Parathyroid adenoma (tissue), 2 donors: ENCODE data around the gene LRRC4C.

Source experiments
- H2AFZ ChIP-seq: fragments of 300-600 bp; sonication (generic); one replicate; pipeline ENCODE4 v1.7.0; 2017; ENCODE audit warnings: antibody characterized with exemption, mild to moderate bottlenecking
- H3K27ac ChIP-seq: fragments of 300-600 bp; sonication (generic); one replicate; pipeline ENCODE4 v1.7.0; 2017
- H3K27me3 ChIP-seq: fragments of 300-600 bp; sonication (generic); one replicate; pipeline ENCODE4 v1.7.0; 2017; ENCODE audit warnings: low read length; ENCODE audit not compliant: control insufficient read depth, insufficient read depth
- H3K36me3 ChIP-seq: fragments of 300-600 bp; sonication (generic); one replicate; pipeline ENCODE4 v1.7.0; 2017; ENCODE audit warnings: low read length; ENCODE audit not compliant: control insufficient read depth, insufficient read depth
- H3K4me1 ChIP-seq: fragments of 300-600 bp; sonication (generic); one replicate; pipeline ENCODE4 v1.7.0; 2017; ENCODE audit warnings: control low read depth
- H3K4me2 ChIP-seq: fragments of 300-600 bp; sonication (generic); one replicate; pipeline ENCODE4 v1.7.0; 2017; ENCODE audit warnings: low read length
- H3K4me3 ChIP-seq: fragments of 300-600 bp; sonication (generic); one replicate; pipeline ENCODE4 v1.7.0; 2017; ENCODE audit warnings: low read depth, low read length
- H3K79me2 ChIP-seq: fragments of 300-600 bp; sonication (generic); one replicate; pipeline ENCODE4 v1.7.0; 2017; ENCODE audit warnings: control low read depth
- H3K9ac ChIP-seq: fragments of 300-600 bp; sonication (generic); one replicate; pipeline ENCODE4 v1.7.0; 2017; ENCODE audit warnings: mild to moderate bottlenecking
- H3K9me3 ChIP-seq: fragments of 300-600 bp; sonication (generic); one replicate; pipeline ENCODE4 v1.7.0; 2017; ENCODE audit warnings: low read length; ENCODE audit not compliant: control insufficient read depth
- TF ChIP-seq, protein P1 (sequence below): fragments of 300-600 bp; sonication (generic); IDR thresholded peaks from one replicate; pipeline ENCODE4 v1.7.0; 2017; ENCODE audit warnings: antibody characterized with exemption, mild to moderate bottlenecking
- donor health status: primary hyperparathyroidism.

The LRRC4C gene

GRCh38 chr11:41400124-41400523 lies 59.3 kb downstream of the LRRC4C start:
- Histone ChIP-seq H3K36me3 (no peaks in the 10 kb centered on the region), H3K4me1 (no peaks in the 10 kb centered on the region), H3K27ac (no peak overlapping the region), H2AFZ (no peak overlapping the region), H3K27me3 (no peaks in the 10 kb centered on the region), H3K79me2 (no peaks in the 10 kb centered on the region), H3K4me3 (no peak overlapping the region), H3K9ac (no peak overlapping the region), H3K4me2 (no peak overlapping the region), H3K9me3 (no peaks in the 10 kb centered on the region)
- TF ChIP-seq, protein P1, sequence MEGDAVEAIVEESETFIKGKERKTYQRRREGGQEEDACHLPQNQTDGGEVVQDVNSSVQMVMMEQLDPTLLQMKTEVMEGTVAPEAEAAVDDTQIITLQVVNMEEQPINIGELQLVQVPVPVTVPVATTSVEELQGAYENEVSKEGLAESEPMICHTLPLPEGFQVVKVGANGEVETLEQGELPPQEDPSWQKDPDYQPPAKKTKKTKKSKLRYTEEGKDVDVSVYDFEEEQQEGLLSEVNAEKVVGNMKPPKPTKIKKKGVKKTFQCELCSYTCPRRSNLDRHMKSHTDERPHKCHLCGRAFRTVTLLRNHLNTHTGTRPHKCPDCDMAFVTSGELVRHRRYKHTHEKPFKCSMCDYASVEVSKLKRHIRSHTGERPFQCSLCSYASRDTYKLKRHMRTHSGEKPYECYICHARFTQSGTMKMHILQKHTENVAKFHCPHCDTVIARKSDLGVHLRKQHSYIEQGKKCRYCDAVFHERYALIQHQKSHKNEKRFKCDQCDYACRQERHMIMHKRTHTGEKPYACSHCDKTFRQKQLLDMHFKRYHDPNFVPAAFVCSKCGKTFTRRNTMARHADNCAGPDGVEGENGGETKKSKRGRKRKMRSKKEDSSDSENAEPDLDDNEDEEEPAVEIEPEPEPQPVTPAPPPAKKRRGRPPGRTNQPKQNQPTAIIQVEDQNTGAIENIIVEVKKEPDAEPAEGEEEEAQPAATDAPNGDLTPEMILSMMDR: no peak

DNA sequence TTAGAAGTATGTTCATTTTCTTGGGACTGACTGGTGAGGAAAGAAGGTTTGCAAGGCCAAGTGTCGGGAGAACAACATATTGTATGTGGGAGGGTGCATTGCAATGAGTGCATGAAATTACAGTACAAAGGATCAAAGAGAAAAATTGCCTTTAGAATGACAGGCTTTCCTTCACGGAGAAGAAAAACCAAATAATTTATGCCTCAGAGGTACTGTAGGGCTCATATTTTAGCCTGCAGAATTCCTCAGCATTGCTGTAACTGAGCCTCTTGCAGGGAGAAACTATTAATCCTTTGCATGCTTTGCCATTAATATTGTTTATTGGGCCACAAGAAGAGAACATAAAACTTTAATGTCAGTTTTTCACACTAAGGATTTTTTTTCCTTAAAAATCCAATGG lies 60.1 kb downstream of the LRRC4C start:
- H3K4me2 ChIP-seq: no peak overlapping the region
- no peaks in the 10 kb centered on the region for H3K4me1 ChIP-seq
- no peak overlapping the region for H3K4me3 ChIP-seq
- H3K9me3 ChIP-seq: no peaks in the 10 kb centered on the region
- no peak overlapping the region for H2AFZ ChIP-seq
- TF ChIP-seq, protein P1: no peak
- no peaks in the 10 kb centered on the region for H3K79me2 ChIP-seq
- no peaks in the 10 kb centered on the region for H3K36me3 ChIP-seq
- H3K9ac ChIP-seq: no peak overlapping the region
- H3K27me3 ChIP-seq: no peaks in the 10 kb centered on the region
- no peak overlapping the region for H3K27ac ChIP-seq

DNA sequence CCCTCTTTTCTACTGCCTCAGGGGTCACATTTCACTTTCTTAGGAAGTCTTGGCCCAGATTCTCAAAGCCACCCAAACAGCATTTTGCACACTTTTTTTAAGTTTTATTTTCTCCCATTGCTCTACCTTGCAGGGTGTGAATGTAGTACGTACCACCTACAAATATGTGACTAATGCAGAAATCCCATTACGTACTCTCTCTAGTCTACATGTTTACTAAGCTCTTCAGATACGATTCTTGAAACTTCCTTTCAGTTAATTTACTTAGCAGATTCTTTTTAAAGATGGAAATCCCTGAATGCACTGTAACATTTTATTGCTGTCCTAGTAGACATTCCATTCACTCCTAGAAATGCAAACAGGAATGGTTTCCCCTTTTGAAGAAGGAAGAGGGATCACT lies 61.3 kb downstream of the LRRC4C start:
- Histone ChIP-seq H3K27me3 (no peaks in the 10 kb centered on the region), H2AFZ (no peak overlapping the region)
- TF ChIP-seq, protein P1: no peak

GRCh38 chr11:41394521-41395195 lies 64.8 kb downstream of the LRRC4C start:
- Histone ChIP-seq H2AFZ (no peak overlapping the region), H3K27ac (no peak overlapping the region), H3K27me3 (no peaks in the 10 kb centered on the region), H3K4me1 (no peaks in the 10 kb centered on the region), H3K4me2 (no peak overlapping the region), H3K9ac (no peak overlapping the region), H3K9me3 (no peaks in the 10 kb centered on the region), H3K4me3 (no peak overlapping the region), H3K79me2 (no peaks in the 10 kb centered on the region), H3K36me3 (no peaks in the 10 kb centered on the region)
- TF ChIP-seq, protein P1: no peak

More for the DNA sequence above, 61.3 kb downstream of the LRRC4C start:
- Histone ChIP-seq H3K79me2 (no peaks in the 10 kb centered on the region), H3K9me3 (no peaks in the 10 kb centered on the region), H3K27ac (no peak overlapping the region), H3K4me2 (no peak overlapping the region), H3K36me3 (no peaks in the 10 kb centered on the region), H3K4me3 (no peak overlapping the region), H3K4me1 (no peaks in the 10 kb centered on the region), H3K9ac (no peak overlapping the region)

DNA sequence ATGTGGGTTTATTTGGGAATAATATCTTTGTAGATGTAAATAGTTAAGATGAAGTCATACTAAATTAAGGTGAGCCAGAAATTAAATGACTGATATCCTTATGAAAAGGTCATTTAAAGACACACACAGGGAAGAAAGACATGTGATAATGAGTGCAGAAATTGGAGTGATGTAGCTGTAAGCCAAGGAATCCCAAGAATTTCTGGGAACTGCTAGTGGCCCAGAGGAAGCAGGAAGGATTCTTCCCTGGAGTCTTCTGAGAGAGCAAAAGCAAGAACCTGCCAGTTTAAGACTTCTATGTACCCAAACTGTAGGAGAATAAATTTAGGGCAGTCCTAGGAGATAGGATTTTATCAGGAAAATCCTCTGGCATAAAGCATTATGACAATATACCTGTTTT lies 66.9 kb downstream of the LRRC4C start:
- H3K9ac ChIP-seq: no peak overlapping the region
- H3K4me2 ChIP-seq: no peak overlapping the region
- H2AFZ ChIP-seq: no peak overlapping the region
- H3K9me3 ChIP-seq: no peaks in the 10 kb centered on the region
- no peaks in the 10 kb centered on the region for H3K4me1 ChIP-seq
- TF ChIP-seq, protein P1: no peak
- no peaks in the 10 kb centered on the region for H3K36me3 ChIP-seq
- no peaks in the 10 kb centered on the region for H3K79me2 ChIP-seq
- no peaks in the 10 kb centered on the region for H3K27me3 ChIP-seq
- no peak overlapping the region for H3K4me3 ChIP-seq
- H3K27ac ChIP-seq: no peak overlapping the region
